Embryonic facial prominence (tissue), 1 donor: ENCODE results near the gene SAMD8.
A peak's percentile ranks its signal among the peaks of the same experiment; 100 is the strongest.
"Not testable (repeated sequence)": the region's sequence is repeated elsewhere in the genome, so short reads cannot be mapped to it uniquely, and the experiment has no call there.

Source experiments
- DNase-seq: peaks from one replicate; pipeline ENCODE4 v3.0.0-alpha.2; 2016; ENCODE audit errors: extremely low spot score

The SAMD8 gene

DNA sequence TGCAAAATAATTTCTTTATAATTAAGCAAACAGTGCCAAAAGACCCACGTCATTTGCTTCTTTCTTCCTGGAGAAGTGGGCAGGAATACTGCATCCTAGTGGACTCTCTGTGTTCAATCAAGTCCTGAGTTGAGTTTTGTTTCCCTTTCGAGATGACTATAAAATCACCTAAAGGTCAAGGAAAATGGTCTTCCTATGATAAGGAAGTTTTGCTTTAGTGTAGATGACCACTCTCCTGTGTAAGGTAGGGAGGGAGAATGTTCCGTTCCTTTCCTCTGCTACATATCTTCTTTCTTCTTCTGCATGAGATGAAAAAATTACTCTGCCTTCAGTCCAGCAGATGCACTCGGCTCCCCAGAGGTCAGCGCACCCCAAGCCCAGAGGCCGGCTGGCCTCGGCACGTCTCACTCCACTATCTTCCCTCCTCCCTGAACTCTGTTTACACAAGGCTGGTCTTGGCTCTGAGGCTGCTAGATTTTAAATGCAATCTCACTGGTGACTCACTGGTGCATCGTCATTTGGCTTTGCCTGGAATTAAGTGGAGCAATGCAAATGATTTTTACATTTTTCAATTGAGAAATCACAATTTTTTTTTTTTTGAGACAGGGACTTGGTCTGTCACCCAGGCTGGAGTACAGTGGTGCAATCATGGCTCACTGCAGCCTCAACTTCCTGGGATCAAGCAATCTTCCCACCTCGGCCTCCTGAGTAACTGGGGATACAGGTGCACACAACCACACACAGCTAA is 80.5 kb downstream of the SAMD8 start:
- DNase-seq: no peak

DNA sequence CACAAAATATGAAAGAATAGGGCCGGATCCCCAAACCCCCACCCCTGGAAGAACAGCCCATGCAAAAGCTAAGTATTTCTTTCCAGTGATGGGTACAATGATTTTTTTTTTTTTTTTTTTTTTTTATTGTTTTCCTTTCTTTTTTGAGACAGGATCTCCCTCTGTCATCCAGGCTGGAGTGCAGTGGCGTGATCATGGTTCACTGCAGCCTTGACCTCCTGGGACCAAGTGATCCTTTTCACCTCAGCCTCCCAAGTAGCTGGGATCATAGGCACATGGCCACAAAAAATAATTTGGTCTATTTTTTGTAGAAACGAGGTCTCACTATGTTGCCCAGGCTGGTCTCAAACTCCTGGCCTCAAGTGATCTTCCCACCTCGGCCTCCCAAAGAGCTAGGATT is 83.2 kb downstream of the SAMD8 start:
- DNase-seq: not testable (repeated sequence)

DNA sequence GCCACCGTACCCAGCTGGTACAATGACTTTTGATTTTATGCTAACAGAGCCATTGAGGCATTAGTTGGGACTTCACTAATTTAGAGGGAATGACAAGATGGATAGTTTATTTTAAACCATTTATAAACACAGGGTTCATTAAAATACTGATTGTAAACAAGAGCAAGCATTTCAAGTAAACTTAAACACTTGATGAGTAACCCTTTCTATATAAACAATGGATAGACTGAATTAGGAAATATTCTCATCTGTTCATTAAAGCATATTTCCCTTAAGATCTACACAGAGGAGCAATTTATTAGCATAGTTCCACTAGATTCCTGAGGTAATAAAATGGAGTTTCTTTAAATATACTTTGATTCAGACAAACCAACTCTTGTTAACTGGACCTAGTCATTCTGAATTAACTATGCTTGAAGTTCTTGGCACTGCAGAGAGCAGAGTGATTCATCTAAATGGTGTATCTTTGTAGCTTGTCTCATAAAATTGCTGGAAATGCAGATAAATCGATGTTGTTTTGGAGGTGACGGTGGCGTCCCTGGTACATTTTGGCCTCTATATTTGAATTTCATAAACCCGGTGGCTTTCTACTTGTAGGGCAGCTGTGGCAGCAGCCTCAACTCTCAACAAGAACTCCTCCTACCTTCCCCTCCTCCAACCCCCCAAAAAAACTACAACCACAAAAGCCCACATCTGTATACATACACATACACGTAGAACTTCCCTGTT is 83.7 kb downstream of the SAMD8 start:
- no peak for DNase-seq

DNA sequence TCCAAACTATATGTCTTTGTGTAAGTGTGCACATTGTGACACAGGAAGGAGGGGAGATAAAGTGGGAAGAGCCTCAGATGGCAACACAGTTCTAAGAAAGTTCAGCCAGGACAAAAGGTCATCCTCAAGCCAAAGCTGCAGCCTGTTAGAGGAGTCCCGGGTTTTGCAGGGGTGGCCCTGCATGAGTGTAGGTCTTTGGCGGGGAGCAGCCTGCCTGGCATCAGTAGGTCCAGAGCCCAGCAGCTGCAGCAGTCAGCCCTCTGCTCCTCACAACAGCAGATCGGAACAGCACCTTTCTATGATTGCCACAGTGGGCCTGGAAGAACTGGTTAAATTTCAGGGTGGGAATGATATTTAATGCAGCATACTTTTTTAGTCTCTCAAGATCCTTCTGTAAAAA is 85.6 kb downstream of the SAMD8 start:
- DNase-seq: no peak

GRCh38 chr10:75197906-75198305 is 86.5 kb downstream of the SAMD8 start:
- DNase-seq: no peak

GRCh38 chr10:75199949-75200348 is 88.5 kb downstream of the SAMD8 start:
- not testable (repeated sequence) for DNase-seq

DNA sequence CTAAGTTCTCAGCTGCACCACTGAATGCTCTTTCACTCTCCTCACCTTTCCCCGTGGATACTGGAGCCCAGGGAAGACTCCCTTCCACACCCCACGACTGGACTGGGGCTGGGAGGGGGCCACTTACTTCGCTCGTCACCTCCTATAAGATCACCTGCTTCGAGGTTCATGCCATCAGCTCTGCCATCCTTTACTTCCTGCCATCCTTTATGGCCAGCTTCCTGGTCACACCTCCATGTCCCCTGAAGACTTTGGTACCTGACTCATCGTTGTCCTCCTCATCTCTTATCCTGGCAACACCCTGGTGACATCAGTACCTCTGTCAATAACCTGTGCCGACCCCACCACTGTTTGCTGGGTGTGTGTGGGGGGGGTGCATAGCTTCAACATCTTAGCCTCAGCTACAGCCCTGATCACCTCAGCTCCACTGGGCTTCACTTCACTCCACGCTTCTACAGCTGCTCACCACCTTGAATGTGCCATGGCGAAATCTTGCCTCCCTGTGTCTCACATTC is 90.4 kb downstream of the SAMD8 start:
- DNase-seq: no peak

- DNase-seq: no peak
Observed at GRCh38 chr10:75202321-75203045, 91.0 kb downstream of the SAMD8 start.

DNA sequence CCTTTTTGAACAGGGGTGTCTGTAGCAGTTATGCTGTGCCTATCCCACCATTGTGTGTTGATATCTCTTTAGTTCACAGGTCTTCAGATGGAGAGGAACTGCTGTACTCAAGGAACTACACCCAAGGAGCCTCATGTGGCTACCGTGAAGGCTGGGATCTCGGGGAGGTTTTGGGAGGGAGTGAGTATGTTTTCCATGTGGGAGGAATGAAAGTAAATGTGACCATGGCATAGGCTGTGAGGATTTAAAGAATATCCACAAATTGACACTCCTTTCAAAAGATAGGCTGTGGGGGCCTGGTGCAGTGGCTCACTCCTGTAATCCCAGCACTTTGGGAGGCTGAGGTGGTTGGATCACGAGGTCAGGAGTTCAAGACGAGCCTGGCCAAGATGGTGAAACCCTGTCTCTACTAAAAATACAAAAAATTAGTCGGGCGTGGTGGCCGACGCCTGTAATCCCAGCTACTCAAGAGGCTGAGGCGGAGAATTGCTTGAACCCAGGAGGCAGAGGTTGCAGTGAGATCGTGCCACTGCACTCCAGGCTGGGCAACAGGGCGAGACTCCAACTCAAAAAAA is 91.7 kb downstream of the SAMD8 start:
- not testable (repeated sequence) for DNase-seq

- DNase-seq: no peak
Observed at GRCh38 chr10:75203724-75204123, 92.3 kb downstream of the SAMD8 start.

DNA sequence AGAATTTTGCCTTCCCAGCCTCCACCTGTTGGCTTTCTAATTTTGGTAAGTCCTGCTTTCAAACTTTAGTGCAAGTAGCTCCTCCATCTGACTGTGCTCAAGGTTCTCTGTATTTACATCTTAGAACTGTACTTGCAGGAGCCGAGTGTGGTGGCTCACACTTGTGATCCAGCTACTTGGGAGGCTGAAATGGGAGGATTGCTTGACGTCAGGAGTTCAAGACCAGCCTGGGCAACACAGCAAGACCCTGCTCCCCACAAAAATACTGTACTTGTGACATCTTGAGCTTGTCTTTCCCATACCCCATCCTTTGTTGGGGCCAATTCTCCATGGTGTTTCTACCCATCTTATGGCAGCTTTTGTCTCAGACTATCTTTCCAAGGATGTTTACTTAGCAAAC is 94.5 kb downstream of the SAMD8 start:
- DNase-seq: no peak

- not testable (repeated sequence) for DNase-seq
Observed at GRCh38 chr10:75206638-75207037, 95.2 kb downstream of the SAMD8 start.

GRCh38 chr10:75207079-75207856 is 95.8 kb downstream of the SAMD8 start:
- no peak for DNase-seq

GRCh38 chr10:75207857-75208144 is 96.3 kb downstream of the SAMD8 start:
- DNase-seq: no peak

- no peak for DNase-seq
Observed at GRCh38 chr10:75208181-75208580, 96.7 kb downstream of the SAMD8 start.

DNA sequence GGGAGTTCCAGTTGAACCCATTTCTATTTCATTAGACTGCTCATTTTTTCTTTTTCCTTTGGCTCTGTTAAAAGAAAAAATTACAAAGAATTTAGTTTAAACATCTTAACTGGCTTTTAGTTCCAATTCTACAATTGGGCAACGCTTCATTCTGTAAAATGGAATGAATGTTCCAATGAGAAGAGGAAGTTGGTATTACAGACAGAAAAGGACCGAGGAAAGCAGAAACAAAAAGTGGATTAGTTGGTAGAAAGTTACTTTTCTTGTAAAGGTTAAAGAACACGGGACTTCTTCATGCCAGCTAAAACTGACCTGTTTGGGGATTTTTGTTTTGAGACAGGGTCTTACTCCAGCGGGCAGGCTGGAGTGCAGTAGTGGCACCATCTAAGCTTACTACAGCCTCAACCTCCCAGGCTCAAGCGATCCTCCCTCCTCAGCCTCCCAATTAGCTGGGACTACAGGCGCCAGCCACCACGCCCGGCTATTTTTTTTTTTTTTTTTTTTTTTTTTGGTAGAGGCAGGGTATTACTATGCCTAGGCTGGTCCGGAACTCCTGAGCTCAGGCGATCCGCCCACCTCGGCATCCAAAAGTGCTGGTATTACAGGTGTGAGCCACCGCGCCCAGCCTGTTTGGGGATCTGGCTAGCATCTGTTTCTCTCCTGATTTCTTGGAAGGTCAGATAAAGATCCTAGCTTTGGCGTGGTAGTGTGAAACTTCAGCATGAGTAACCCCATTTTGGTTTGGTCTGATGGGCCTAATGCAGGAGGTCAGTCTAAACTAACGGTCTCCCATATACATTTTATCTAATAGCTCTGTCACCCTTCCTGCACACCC is 97.8 kb downstream of the SAMD8 start:
- no peak for DNase-seq

- peak; percentile 75 for DNase-seq
Observed at GRCh38 chr10:75209921-75210281, 98.4 kb downstream of the SAMD8 start.

DNA sequence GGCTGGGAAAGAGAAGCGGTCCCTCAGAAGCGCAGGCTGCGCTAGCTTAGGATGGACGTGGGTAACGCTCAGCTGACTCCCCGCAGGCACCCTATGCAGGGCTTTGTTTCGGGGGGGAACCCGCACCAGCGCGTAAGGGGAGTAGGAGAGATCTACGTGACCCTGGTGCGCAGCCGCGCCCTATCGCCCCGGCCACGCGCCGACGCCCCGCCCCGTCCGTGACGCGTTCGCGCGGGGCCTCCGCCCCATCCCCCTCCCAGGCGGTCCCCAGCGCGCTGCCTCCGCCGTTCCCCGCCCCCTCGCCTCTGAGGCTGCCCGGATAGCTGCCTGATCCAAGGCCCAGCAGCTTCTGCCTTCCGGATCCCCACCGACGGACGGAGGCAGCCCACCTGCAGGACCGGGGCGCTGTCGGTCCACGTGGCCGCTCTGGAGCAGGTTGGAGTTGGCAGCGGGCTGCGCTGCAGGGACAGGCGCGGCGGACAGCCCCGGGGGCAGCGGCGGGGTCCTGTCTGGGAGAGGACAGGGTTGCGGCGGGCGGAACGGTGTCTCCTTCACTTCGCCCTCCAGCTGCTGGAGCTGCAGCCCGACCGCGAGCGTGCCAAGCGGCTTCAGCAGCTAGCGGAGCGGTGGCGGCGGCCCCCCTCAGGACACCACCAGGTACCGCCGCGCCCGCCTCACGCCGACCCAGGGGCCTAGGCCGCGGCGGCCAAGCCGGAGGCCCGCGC is 99.0 kb downstream of the SAMD8 start, which contains the start of gene VDAC2:
TSS of gene VDAC2 (plus strand) at position 515 of the 725 bp plus-strand sequence. CDS start 363 bp downstream, outside the sequence.
- peak; percentile 77 for DNase-seq

- no peak for DNase-seq
Observed at GRCh38 chr10:75211007-75211691, 99.7 kb downstream of the SAMD8 start.
